Measurements from ENCODE around the gene OPN1MW.
"Not testable (repeated sequence)": the region's sequence is repeated elsewhere in the genome, so short reads cannot be mapped to it uniquely, and the experiment has no call there.

- TF ChIP-seq CTCF (IDR thresholded peaks at IDR 0.05; ENCODE audit: poor library complexity, severe bottlenecking); POLR2AphosphoS5 (IDR thresholded peaks at IDR 0.05); REST (IDR thresholded peaks at IDR 0.05; ENCODE audit: borderline replicate concordance); TAF1 (IDR thresholded peaks at IDR 0.05; ENCODE audit: low read depth); RAD21 (conservative IDR thresholded peaks at IDR 0.05): not testable (repeated sequence)
Measured at GRCh38 chrX:154182296-154182695, at the start of gene OPN1MW.
